BJ (cell line): Measurements from ENCODE around the gene ADRM1. TPM values are rescaled to one million over a fixed set of nuclear protein-coding genes. Genes with fewer than 3 reads are reported as not detected.

ENCODE experiments used
- CTCF ChIA-PET: fragments of 350-600 bp; formaldehyde crosslinking; extraction: SDS; loops from one replicate; lab custom pipeline; 2021; ENCODE audit warnings: antibody characterized with exemption, inconsistent platforms; lab: Yijun Ruan, JAX
- POLR2A ChIA-PET: fragments of 300-600 bp; sonication (Branson Sonifier 250); formaldehyde crosslinking; extraction: SDS; loops from one replicate; lab custom pipeline; 2021; ENCODE audit warnings: antibody characterized with exemption; lab: Charles Lee
- DNase-seq: peaks from one replicate; pipeline ENCODE4 v3.0.0-alpha.2; 2011; ENCODE audit warnings: low read depth
- H3K27me3 ChIP-seq: 2 replicates; pipeline ENCODE4 v1.6.0; 2011; ENCODE audit warnings: low read length; ENCODE audit not compliant: control insufficient read depth, insufficient read depth
- H3K36me3 ChIP-seq: 2 replicates; pipeline ENCODE4 v1.5.1; 2011; ENCODE audit warnings: low read length; ENCODE audit not compliant: control insufficient read depth, insufficient read depth
- H3K4me3 ChIP-seq: 2 replicates; pipeline ENCODE4 v1.5.1; 2011; ENCODE audit warnings: low read depth, mild to moderate bottlenecking, control low read depth, low read length
- CTCF ChIP-seq: IDR thresholded peaks from 2 replicates; pipeline ENCODE4 v1.5.1; 2011; ENCODE audit warnings: low read depth, mild to moderate bottlenecking, control low read depth, inconsistent platforms, low read length, moderate library complexity; ENCODE audit not compliant: insufficient read depth
- polyA plus RNA-seq: library from polyadenylated mRNA; depleted of rRNA; stranded (reverse); fragments of >200 nt; gene quantifications from 2 replicates; pipeline ENCODE4 v1.2.3, GENCODE V29; 2011

The ADRM1 gene
- polyA plus RNA-seq, 1 experiment = 115 TPM

- Histone ChIP-seq H3K4me3 (no peak overlapping the region), H3K36me3 (peaks cover 29% of the 10 kb centered on the region), H3K27me3 (no peaks in the 10 kb centered on the region)
- no peak for TF ChIP-seq CTCF
- no peak for DNase-seq
- ChIA-PET POLR2A (no interaction called here), CTCF (interaction anchor here (6.9 kb wide), 1 partner anchor 61 kb away, joined by 55 read pairs; the partner anchor contains the start of gene LAMA5)
These were observed 4.7 kb downstream of the ADRM1 start for GRCh38 chr20:62307226-62308101.

- DNase-seq = no peak
- Histone ChIP-seq H3K27me3 (no peaks in the 10 kb centered on the region), H3K36me3 (peaks cover 29% of the 10 kb centered on the region), H3K4me3 (no peak overlapping the region)
- ChIA-PET CTCF (interaction anchor here (1.5 kb wide), 1 partner anchor 74 kb away, joined by 4 read pairs; no protein-coding TSS in a partner anchor), POLR2A (no interaction called here)
- no peak for TF ChIP-seq CTCF
These were observed 5.5 kb downstream of the ADRM1 start for GRCh38 chr20:62308102-62308822.

- POLR2A ChIA-PET = no interaction called here
These were observed 6.6 kb downstream of the ADRM1 start for GRCh38 chr20:62309198-62309944.

GRCh38 chr20:62309947-62310756, 7.4 kb downstream of the ADRM1 start:
- TF ChIP-seq CTCF = no peak
- no peak for DNase-seq
- ChIA-PET POLR2A (no interaction called here), CTCF (no interaction called here)
- Histone ChIP-seq H3K27me3 (no peaks in the 10 kb centered on the region), H3K4me3 (no peak overlapping the region), H3K36me3 (peaks cover 27% of the 10 kb centered on the region)

More at GRCh38 chr20:62309198-62309944, 6.6 kb downstream of the ADRM1 start:
- TF ChIP-seq CTCF = no peak
- Histone ChIP-seq H3K4me3 (no peak overlapping the region), H3K36me3 (peaks cover 29% of the 10 kb centered on the region), H3K27me3 (no peaks in the 10 kb centered on the region)
- no peak for DNase-seq
- CTCF ChIA-PET = interaction anchor here (1.5 kb wide), 1 partner anchor 73 kb away, joined by 4 read pairs; no protein-coding TSS in a partner anchor
